Thyroid gland (tissue), 4 donors: ENCODE data around the gene AHNAK2.

ENCODE experiments used
- CTCF ChIP-seq, 6 experiments: fragments of 200-600 bp in 3 of 6; fragments of 450-650 bp in 3 of 6; sonication (generic) in 3 of 6; IDR thresholded peaks; one replicate each; pipeline ENCODE4 v1.5.1; 2016 to 2019; ENCODE audit warnings: antibody characterized with exemption in 6 of 6, mild to moderate bottlenecking in 2 of 6, inconsistent platforms in 1 of 6, moderate library complexity in 1 of 6
- POLR2A ChIP-seq, 2 donors: fragments of 450-650 bp; IDR thresholded peaks; one replicate each; pipeline ENCODE4 v1.6.1; 2017; ENCODE audit warnings: antibody characterized with exemption in 2 of 2, mild to moderate bottlenecking in 2 of 2, moderate library complexity in 1 of 2

- TF ChIP-seq CTCF (IDR thresholded peaks at IDR 0.05): peak in 1 of 6 experiments; percentile 26
- peak in 1 of 2 donors; percentile 6 for TF ChIP-seq POLR2A (IDR thresholded peaks at IDR 0.05)
These were observed 5.7 kb downstream of the AHNAK2 start for GRCh38 chr14:104972301-104973134.
